Right renal pelvis (tissue), 4 donors: ENCODE data around the gene ABCF2. TPM values are rescaled to one million over a fixed set of nuclear protein-coding genes. Genes with fewer than 3 reads are reported as not detected.
A peak's percentile ranks its signal among the peaks of the same experiment; 100 is the strongest.

Experiments used
- DNase-seq, 4 donors: peaks; one replicate each; pipeline ENCODE4 v3.0.0-alpha.2; 2013; ENCODE audit warnings: low read depth in 4 of 4, low spot score in 3 of 4, missing footprints in 1 of 4
- polyA plus RNA-seq, 4 donors: library from polyadenylated mRNA; unstranded; fragments of 120-200 nt; gene quantifications; one replicate each; pipeline ENCODE4 v1.2.1, GENCODE V29; 2013; ENCODE audit not compliant: insufficient read length in 4 of 4

The ABCF2 gene
- polyA plus RNA-seq, 4 donors, result 25.1 to 28.6 (median 27.6) TPM

DNA sequence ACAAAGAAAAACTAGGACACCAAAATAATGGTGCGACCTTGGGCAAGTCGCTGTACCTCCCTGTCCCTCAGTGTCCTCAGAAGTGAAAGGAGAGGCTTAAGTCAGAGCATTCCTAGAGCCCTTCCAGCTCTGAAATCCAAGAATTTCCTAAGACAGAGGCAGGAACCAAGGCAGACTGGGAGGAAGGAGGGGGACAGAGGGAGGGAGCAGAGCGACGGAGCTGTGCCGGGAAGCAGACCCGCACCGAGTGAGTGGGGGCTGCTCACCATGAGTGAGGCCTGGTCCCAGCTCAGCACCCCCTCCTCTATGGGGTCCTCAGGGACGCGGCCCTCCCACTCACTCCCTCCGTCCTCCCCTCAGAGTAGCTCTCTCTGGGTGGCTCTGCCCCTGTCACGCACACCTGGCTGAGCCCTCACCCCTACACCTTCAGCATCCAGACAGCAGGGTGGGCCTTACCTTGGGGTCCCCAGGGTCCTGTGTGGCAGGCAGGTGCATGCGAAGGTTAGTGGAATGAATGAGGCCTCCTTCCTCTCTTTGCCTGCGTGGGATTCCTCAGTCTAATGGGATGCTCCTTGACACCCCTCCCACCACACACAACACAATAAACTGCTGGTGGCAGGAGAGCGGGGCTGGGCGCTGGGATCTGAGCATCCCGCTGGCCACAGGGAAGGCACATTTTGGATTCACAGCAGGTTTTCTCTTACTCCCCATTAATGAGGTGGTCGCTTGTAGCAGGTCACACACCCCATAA, 26.1 kb upstream of the ABCF2 start:
- no peak for DNase-seq

DNA sequence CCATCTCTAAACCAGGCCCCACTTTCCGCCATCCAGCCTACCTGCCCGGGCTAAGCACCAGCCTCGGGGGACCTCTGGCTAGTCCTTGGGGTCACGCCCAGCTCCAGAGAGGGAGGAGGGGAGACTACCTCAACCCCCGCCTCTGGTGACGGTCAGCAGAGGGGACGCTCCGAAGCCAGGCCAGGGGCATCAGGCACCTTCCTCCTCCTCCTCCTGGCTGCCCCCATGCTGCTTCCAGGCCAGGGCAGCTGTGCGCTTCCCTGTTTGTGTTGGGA, 25.5 kb upstream of the ABCF2 start:
- no peak for DNase-seq

DNA sequence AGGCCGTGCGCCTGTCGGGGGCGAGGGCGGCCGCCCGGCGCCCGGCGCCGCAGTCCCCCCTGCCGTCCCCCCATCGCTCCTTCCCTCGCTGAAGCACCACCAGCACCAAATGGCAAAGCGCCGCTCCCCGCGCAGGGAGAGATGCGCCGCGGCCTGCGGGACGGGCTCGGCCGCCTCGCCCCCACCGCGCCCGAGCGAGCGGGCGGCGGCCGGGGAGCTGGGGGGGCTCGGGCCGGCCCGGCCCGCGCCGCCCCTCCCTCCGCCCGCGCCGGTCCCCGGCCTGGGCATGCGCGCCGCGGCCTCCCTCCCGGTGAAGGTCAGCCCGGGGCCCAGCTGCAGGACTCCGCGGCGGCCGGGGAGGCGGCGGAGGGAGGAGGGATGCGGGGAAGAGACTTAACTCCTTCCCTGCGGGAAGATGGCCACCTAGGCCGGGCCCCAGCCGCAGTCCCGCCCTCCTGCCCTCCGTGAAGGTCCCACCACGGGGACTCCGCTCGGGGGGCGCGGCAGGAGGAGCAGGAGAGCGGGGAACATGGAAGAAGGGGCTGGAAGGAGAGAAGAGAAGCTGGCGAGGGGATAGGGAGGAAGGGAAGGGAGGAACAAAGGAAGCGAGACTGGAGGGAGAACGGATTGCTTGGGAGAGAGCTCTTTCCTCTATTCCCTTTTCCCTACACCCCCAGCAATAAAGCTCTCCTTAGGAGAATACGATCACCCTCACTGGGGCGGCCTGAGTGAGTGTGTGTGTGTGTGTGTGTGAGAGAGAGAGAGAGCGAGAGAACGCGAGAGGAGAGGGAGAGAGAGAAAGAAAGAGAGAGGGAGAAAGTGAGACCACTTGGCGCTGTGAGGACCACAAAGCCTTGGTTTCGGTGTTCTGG, 24.9 kb upstream of the ABCF2 start:
- peak in 3 of 4 donors; percentile 48 to 67 (median 55) for DNase-seq

DNA sequence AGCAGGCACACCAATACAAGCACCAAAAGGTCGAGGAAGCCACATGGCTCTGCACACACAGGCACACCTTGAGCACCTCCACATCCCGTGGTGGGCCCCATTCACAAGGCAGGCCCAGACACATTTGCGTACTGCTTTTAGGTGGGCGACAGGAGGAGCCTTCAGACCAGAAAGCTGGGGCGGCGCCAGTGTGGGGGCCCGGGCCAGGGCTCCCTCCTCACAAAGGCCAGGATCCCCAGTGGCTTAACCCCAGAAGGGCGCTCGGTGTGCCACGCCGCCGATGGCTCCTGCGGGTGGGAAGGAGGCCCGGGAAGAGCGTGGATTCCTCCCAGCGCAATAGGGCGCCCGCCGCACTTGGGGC, 24.3 kb upstream of the ABCF2 start:
- DNase-seq, result peak in 1 of 4 donors; percentile 44

DNA sequence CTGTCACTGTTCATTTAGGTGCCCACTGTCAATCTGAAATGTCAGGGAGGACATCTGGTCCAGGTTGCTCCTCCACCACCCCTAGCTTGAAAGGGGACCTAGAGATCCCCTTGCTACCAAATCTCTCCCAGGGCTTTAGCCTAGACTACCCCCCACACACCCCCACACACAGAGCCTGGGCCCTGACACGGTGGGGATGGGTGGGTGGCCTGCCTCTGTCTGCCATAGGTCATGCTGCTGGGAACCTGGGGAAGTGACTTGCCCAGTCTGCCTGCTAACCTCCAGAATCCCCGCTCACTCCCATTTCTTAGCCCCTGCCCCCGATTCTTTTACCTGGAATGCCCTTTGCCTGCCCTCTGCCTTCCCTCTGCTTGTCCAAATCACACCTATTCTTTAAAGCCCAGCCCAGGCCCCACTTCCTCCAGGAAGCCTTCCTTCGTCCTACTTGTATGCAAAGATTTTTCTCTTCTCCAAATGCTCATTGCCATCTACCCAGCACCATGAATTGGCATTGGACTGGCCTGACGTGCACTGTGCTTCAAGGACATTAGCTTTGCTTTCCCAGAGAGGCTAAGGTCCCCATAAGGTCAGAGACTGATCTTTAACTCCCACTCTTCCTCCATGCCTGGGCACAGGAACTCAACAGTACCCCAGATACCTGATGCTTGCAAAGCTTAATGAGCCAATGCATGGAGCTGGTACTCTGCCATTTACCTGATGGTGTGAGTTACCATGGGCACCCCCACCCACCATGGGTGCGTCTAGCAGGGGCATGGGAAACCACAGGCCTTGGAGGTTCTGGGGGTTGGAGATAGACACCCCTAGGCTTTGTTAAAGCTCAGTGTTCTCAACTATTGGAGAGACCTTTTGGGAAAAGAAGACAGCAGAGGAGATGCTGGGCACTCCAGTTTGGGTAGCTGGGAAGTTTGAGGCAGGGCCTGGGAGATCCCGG, 23.5 kb upstream of the ABCF2 start:
- DNase-seq, result no peak

DNA sequence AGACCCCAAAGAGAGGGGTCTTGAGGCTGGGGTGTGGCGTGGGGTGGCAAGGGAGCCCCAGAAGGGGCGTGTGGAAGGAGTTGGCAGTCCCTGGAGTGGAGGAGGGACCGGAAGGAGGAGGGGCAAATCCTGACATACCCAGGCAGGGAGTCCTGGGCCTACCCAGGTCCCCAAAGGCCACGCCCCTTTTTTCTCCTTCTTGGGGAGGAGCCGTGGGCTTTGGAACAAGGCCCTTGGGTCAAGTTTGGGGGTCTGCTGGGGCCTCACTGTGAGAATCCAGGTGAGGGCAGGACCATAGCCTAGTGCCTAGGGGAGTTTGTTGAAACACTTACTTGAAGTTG, 22.7 kb upstream of the ABCF2 start:
- peak in 1 of 4 donors; percentile 23 for DNase-seq

DNA sequence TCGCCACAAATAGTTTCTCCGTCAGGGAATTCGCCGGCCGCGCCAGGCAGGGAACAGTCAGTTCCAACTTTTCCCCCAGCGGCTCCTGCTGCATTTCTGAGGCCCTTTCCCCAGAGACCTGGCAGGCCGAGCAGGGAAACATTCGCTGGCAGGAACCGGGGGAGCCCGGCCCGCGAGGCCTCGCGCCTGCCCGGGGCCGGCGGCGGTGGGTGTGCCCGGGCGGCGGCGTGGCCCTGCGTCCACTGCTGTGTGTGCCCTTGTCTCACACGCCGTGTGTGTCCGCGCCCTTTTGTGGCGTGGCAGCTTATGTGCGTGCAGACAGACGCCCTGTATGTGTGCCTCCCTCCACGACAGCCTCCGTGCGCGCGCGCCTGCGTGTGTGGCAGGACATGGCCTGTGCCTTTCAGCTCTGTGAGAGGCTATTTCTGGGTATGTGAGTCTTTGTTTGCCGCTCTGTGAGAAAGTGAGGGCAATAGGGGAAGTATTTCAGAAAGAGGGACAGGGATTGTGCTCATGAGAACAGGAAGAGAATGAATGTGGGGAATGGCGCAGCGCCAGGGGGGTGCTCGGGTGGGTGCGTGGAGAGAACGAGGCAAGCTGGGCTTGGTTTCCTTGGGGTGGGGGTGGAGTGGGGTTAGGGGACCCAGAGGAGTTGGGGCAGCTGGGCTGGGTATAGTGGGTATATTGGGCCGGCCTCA, 22.2 kb upstream of the ABCF2 start:
- peak in 1 of 4 donors; percentile 39 for DNase-seq

DNA sequence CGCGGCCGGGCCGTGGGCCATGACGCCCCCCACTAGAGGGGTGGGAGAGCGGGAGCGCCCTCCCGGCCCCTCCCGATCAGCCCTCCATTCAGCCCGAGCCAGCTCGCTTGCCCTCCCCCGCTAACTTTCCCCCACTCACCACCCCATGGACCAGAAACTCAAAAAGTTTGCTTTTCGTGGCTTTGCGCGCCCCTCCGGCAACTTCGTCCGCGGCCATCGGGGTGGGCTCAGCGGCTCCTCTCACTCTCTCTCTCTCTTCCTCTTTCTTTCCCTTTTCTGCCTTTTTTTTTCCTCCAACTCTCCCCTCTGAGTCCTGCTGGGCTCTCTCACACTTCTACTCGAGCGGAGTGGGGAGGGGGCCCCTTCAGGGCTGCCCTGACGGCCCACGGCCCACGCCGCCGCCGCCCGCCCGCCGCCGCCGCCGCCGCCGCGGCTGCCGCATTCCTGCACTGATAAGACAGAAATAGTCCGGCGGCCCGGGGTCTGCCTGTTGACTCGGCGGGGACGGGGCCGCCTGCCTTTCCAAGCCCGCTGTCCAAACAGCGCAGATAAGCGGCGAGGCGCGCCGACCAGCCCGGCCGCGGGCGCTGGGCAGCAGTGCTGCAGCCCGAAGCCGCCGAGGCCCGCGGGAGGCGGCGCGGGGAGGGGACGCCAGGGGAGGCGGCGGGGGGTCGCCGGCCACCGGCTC, 21.5 kb upstream of the ABCF2 start, which contains the start of gene SMARCD3:
TSS of gene SMARCD3 (minus strand) at position 349 of the 688 bp plus-strand sequence. CDS start at position 217, 132 bp downstream.
- peak in 1 of 4 donors; percentile 41 for DNase-seq

DNA sequence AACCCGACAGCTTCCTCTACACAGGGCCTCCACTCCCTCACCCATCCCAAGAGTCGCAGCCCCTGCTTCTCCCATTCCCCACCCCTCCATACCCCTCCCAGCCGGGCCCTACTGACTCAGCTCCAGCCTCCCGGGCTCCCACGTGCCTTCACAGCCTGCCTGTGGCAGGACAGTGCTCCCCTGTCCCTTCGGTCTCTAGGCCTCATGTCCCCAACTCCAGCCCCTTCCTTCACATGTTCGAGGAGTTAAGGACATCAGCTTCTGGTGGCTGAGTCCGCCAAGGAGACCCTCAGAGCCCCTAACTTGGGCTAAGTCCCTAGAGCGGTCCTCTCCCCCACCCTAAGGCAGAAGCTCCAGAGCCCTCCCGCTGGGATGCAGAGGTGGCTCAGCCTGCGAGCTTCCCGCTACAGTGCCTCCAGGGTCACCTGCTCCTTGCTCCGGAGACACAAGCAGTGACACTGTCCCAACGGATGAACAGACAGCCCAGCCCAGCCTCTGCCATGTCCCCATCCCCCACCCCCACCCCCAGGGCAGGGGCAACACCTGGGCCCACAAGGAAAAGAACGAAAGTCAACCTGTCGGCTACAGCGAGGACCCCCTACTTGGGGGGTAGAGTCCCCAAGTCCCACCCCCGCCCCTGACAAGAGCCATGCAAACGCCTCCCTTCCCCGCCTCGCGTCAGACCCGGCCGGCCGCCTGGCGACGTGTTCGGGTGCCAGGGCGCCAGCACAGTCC, 20.8 kb upstream of the ABCF2 start:
- no peak for DNase-seq

DNA sequence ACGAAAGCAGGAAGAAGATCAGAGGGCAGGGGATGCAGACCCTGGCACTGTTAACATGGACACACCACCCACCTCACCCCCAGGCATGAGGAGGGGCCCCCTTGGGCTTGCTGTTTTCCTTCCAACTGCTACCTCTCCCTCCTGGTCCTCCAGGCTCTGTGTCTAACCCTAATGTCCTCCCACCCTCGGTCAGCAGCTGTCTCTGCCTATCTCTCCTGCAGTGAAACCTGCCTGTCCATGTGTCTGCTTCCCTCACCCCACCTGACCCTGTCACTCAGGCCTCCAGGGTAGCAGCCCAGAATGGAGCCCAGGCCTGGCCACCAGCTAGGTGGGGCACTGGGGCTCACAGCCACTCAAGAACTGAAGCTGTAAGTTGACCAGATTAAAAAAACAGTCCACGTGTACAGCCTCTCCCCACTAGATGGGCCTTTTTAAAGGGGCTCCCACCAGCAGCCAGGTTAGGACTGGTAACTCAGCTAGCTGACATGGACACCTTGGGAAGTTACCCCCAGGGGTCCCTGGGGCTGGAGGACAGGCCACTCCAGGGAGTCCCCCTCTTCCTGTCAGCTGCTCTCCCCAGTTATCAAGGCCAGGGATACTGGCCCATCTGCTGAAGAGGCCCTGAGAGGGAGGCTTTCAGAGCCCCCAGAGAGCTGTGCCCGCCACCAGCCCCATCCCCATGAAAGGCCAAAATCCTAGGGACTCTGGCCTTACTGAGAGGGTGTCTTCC, 20.0 kb upstream of the ABCF2 start:
- no peak for DNase-seq

DNA sequence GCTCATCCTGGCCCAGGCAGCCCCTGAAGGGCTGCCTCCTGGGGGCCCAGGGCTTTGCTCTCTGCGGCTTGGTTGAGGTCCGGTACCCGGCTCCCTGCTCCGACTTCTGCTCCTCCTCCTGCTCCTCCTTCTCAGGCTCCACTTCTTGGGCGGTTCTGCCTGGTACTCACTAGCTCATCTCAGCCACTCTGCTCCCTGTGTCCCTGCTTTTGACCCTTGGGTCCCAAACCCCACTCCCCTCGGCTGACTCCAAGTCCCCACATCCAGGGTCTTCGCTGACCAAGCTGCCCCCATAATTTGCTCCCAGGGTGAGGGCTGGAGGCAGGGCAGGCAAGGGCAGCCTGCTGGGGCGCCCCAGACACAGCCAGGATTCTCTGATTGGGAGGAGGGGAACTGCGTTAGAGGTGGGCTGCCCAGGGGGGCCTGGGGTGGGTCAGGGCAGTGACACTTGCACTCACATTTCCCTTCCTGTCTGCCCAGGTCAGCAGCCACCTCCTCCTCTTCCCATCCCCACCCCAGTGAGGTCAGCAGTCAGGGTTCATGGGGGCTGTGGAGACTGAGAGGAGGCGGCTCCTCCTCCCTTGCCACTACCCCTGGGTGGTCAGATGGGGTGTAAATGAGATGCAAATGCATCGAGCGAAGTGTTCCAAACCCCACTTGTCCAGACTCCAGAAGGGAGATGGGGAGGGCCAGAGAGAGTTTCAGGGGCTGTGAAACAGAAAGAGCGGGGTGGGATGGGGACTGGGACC, 19.3 kb upstream of the ABCF2 start:
- no peak for DNase-seq

DNA sequence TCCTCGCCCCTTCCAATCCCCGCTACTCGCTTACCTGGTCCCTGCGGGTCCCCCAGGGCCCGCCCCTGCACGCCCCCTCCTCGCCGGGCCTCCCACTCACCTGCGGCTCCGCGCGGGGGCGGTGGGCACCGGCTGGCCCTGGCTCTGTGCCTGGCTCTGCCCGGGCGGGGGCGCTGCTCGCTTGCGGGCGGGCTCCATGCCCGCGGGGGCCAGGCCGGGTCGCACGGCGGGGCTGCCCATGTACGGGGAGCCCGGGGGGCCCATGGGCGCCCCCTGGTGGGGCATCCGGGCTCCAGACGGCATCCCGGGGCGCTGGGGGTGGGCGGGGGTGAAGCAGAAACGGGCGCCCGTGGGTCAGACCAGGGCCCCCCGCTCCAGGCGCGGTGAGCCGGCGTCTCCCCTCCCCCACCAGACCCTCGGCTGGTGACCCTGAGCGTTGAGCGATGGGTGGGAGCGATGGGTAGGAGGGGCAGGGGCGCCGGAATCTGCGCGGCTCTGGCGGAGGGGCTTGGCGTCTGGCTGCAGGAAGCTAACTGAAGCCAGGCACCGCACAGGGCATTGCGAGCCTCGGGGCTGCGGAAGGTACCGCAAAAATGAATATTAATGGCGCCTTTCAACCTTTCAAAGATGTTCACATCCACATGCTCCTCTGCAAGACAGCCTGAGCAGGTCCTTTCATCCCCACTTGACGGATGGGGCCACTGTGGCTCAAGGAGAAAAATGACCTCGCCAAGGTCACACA, 18.5 kb upstream of the ABCF2 start:
- DNase-seq, result peak in 1 of 4 donors; percentile 39

DNA sequence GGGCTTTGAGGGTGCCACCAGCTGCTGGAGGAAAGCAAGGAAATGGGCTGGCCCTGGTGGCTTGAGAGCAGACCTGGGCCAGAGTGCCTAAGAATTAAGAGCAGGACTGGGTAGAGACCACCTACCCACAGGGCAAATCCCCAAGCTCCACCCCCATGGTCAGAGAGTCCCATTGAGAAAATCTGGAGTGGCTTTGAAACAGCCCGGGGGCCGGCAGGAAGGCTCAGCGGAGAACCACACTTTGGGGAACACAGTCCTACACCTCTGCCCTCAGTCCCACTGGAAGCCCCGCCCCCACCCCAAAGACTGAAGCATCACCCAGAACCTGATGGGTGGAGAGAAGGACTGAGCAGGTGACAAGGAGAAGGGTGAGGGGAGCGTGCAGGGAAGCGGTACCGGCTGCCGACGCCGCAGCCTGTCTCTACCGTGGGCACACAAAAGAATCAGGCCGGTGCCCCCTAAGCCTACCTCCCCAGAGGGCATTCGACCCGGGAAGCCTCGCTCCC, 17.9 kb upstream of the ABCF2 start:
- no peak for DNase-seq

DNA sequence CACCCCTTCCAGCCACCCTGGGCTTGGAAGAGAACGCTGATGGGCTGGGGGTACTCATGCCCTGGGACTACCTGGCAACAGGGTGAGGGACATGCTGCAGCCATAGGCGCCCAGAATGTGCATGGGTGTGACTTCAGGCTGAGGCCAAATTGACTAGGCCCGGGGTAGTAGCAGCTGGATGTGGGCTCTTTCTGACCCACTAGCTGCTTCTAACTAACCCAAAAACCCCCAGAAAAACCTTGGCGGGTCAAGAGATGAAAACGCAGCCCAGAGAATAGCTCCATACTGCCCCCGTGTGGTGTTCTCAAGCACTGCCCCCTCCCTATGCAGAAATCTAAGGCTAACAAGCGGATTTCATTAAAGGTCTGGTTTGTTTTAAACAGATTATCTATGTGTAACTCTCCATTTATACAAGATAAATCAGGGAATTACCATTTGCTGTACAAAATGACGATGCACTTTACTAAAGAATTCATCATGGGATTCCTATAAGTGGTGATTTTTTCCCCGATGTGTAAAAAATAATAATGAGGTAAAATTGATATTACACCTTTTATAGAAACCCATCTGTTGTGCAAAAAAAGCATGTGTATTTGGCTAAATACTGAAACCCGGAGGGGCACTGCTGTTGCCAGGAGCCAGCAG, 17.3 kb upstream of the ABCF2 start:
- peak in 1 of 4 donors; percentile 38 for DNase-seq

DNA sequence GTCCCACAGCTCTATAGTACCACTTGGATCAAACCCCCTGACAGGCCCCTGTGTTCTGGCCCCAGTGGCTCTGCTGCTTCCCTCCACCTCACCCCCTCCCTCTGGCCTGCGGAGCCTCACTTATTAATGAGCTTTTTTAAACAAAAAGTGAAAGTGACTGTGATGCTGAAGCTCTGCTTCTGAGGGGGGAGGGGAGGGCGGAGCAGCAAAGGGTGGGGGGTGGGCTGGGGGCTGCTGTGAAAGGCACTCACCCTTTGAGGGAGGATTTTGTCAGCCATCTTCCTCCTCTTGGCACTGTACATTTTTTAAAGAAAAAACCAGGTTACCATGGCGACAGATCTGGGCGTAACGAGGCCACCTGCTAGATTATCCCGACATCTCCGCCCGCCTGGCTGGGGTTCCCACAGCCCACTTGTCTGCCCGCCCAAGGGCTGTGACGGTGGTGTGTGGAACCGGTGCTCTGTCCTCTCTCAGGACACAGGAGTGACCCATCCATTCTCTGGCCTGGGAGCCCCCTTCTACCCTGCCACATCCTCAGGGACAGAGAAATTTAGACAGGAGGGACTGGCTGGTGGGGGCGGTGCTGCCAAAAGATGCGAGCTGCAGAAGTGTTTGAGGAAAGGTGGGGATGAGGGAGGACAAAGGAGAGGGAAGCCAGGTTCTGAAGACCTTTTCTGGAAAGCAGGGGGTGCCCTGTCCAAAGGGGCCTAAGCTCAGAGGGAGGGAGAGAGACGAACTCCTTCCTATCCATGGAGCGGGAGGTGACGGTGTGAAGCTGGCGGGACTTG, 16.6 kb upstream of the ABCF2 start:
- DNase-seq, result no peak

DNA sequence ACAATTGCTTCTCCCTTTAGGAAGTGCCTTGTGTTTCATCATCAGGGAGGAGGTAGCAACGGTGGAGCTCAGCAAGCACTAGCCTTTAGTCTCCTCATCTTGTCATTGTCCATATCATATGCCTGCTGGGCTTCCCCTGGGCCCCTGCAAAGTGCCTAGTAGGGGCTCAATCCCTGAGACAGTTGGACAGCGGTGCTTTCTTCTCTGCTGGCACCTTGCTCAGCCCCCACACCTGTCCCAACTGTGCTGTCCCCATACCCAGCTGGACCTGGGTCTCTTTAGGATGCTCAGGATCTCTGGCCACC, 16.0 kb upstream of the ABCF2 start:
- no peak for DNase-seq
